ENCODE data around the gene INAVA.

The INAVA gene, protein sequence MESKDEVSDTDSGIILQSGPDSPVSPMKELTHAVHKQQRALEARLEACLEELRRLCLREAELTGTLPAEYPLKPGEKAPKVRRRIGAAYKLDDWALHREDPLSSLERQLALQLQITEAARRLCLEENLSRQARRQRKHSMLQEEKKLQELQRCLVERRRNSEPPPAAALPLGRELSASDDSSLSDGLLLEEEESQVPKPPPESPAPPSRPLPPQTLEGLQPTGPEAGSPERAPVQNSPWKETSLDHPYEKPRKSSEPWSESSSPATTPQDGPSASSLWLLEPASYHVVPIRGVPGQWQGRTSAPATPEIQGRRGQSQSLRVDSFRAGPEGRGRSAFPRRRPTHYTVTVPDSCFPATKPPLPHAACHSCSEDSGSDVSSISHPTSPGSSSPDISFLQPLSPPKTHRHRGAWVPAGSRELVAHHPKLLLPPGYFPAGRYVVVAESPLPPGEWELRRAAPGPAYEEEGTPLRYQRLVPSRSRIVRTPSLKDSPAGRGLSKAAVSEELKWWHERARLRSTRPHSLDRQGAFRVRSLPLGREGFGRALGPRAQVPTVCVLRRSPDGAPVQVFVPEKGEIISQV

DNA sequence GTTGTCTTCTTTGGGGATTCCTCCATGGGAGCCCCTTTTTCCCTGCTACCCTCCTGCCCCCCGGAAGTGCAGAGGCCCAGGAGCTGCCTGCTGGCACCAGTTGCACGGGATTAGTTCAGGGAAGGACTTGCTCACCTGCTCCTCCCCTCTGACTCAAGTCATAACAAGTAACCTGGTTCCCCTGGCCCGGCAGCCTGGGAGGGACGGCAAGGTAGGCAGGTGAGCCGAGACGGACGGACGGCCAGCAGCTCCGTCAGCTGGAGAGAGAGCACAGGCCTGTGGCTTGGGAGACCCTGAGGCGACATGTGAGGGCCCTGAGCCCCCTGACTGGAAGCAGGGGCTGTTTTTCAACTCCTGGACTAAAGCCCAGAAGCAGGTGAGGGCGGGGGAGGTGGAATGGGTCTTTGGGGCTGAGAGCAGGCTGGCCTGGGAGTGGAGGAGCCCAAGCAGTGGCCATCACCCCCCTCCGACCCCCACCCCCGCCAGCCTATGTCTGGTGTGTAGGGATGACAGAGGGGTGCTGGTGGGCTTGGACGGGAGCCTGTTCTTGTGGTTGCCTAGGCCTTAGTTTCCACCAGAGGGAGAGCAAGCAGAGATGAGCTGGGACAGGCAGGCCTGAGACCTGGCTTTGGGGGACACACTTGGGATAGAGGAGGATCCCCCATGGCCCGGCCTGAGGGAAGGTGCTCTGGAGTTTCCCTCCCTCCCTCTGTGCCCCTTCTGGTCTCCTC lies at the start of gene INAVA:
INAVA (plus strand) TSS at position 189 of the 731 bp plus-strand sequence. CDS start 3,501 bp downstream, outside the sequence.
- no peak for DNase-seq (ENCODE audit: low spot score)

DNA sequence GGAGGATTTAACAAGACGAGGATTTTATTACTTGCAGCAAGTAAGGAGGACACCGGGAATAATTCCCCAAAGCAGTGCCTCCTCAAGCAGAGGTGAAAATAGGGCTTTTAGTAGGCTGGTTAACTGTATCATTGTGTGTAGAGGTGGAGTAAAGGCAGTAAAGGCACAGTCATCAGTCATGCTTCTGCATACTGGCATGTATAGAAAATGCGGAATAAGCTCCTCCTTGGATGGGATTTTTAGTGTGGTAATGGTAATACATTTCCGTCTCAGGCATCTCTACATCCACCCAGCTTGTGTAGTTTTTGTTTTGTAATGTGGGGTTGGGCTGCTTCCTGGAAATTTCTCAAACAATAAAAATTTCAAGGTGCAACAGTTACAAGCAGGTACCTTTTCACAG lies 49.3 kb upstream of the INAVA start:
- no peak for DNase-seq (ENCODE audit: low spot score)

DNA sequence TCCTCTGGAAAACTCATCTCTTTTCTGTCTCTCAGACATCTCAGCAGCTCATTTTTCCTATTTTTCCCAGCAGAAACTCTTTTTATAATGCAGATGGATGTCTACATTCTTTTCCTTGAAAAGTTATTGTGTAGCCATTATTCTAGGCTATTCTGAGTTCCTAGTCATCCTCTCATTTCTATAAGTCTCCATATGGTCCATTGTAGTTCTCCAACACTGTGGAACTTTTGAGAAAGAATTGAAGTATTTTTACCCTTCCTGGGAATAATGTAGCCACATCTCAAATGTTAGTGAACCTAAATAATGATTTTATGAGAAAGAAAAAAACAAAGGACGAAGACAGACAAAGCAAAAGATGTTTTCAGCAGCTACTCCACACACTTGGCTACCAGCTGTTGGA lies 48.3 kb upstream of the INAVA start:
- DNase-seq (ENCODE audit: low spot score): no peak

DNA sequence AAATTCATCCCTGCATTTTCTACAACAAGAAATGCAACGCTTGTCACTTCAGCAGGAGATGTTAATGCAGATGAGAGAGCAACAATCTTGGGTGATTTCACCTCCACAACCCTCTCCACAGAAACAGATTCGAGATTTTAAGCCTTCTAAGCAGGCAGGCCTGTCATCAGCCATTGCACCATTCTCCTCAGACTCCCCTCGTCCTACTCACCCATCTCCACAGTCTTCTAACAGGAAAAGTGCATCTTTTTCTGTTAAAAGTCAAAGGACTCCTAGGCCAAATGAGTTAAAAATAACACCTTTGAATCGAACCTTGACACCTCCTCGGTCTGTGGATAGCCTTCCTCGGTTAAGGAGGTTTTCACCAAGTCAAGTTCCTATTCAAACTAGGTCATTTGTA lies 45.3 kb upstream of the INAVA start:
- no peak for DNase-seq (ENCODE audit: low spot score)

DNA sequence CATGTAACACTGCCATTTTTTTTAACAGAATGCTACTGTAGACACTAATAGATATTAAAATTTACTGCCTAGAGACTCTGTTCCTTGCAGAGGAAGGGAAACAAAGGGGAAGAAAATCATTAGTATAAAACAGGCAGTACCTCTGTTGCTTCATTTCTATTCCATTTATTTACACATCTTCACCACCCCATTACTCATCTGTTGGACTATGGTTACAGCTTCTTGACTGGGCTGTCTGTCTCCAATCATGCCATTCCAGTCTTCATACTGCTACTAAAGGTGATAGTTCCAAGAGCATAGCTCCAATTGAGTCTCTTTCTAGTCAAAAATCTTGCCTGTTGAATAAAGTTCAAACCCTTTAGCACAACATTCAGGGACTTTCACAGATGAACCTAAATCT lies 44.1 kb upstream of the INAVA start:
- no peak for DNase-seq (ENCODE audit: low spot score)

DNA sequence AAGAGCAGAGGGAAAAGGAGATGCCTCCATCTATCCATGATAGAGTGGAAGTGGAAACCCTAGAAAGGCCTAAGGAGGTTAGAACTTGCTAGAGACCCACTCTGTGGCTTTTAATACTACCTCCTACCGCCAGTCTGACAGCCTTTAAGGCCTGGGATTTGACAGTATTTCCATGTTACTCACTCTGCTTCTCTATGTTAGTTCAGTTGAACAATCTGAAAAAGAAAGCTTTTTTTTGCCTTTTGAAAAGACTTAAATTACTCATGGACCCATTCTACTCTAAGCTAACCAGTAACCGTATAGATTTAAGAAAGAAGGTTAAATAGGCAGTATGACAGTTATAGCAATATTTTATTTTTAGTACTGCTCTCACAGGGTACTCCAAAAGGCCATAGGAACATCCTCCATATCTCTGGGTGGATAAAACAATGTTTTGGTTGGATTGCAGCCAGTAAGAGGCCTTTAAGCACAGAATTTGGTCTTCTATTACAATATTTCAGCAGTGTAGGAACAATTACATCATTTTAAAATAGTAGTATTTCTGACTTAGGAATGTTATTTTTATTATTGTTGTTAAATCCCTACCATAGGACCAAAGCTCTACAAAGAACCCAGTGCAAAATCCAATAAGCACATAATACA lies 37.9 kb upstream of the INAVA start:
- DNase-seq (ENCODE audit: low spot score): no peak

DNA sequence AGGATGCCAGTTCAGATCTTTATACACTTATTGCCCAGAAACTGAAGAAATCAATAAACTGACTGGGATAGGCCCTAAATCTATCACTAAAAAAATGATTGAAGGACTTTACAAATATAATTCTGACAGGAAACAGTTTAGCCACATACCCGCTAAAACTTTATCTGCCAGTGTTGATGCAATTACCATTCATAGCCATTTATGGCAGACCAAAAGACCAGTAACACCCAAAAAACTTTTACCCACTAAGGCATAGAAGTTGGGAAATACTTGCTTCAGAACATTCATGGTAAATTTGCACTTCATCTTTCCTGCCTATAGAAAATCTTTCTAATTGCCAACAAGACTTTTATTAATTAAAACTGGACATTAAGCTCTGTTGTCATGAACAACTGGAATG lies 36.9 kb upstream of the INAVA start:
- no peak for DNase-seq (ENCODE audit: low spot score)

DNA sequence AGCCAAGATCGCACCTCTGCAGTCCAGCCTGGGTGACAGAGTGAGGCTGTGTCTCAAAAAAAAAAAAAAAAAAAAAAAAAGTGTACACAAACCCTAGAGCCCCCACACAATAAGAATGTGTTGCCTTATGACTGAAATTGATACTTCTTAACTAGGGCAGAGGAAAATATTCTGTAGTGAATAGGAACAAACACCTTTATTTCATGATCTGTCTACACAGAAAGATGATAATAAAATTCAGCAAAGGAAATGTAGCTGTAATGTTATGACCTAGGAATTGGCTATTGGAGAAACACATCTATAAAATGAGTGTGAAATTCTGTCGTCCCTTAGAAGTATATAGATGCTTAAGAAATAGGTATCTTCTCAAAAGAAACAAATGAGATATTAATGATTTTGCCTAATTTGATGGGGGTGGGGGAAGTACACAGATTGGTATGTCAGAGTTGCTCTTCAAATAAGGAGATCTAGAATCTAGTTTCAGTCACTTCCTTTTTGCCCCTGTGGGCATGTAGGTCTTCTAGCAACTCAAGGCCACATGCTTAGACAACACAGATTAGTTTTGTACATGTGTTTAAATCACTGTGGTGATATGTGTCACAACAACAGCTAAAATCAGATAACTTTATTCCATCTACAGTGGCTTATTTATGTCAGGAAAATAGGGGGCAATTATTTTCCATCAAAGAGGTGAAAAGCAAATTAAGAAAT lies 32.6 kb upstream of the INAVA start:
- no peak for DNase-seq (ENCODE audit: low spot score)

DNA sequence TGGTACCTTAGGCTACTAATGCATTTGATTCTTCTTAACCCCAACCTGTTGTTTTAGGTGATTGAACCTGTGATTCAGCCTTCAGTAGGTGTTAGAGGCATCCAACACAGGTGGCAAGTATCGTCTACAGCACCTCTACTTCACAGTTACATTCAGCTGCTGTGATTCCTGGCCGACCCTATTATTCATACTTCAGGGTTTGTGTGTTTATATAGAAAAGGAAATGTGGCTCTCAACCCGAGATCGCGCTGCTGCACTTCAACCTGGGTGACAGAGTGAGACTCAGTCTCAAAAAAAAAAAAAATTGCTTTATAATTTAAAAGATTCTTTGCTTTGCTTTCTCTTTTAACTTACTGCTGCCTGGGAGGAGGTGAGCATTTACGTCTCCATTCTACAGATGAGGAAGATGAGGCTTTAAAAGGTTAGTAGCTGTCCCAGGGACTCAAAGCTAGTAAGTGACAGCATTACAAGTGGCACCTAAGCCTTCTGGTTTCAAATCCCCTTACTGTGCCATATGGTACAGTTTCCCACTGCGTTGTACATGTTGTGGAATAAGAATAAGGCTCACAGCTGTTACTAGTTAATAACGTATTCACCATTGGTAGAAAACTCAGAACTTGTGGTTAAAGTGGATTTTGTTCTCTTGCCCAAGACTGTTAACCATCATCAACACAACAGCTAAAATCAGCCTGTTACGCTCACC lies 31.8 kb upstream of the INAVA start:
- DNase-seq (ENCODE audit: low spot score): no peak

DNA sequence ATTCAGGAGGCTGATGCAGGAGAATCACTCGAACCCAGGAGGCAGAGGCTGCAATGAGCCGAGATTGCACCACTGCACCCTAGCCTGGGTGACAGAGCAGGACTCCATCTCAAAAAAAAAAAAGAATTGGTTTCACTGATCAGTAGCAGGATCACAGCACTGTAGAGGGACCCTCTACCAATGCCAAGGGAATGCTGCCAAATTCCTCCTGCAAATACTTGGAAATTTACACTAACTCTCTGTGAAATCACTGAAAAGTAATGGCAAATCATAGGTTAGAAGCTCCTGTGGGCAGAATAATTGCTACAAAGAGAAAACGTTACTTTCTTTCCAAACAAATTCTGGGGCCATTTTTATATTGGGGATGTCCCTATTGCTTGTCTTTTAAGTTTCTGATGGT lies 28.6 kb upstream of the INAVA start:
- DNase-seq (ENCODE audit: low spot score): no peak

DNA sequence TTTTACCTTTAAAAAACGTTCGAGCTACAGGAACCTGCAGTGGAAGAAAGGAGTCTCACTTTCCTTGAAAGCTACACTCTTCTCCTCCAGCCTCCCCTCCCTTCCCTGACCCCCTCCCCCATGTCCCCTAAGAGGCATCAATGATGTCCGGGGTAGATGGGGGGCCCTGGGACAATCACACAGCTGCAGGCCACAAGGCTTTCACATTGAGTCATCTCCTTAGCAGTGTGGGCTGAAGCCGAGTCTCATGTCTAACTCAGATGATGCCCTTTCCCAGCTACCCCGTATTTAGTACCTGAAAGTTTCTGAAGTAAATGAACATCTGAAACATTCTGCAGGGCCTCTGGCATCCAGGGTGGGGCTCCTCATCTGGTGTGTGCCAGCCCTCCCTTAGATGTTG lies 28.2 kb upstream of the INAVA start:
- DNase-seq (ENCODE audit: low spot score): no peak

DNA sequence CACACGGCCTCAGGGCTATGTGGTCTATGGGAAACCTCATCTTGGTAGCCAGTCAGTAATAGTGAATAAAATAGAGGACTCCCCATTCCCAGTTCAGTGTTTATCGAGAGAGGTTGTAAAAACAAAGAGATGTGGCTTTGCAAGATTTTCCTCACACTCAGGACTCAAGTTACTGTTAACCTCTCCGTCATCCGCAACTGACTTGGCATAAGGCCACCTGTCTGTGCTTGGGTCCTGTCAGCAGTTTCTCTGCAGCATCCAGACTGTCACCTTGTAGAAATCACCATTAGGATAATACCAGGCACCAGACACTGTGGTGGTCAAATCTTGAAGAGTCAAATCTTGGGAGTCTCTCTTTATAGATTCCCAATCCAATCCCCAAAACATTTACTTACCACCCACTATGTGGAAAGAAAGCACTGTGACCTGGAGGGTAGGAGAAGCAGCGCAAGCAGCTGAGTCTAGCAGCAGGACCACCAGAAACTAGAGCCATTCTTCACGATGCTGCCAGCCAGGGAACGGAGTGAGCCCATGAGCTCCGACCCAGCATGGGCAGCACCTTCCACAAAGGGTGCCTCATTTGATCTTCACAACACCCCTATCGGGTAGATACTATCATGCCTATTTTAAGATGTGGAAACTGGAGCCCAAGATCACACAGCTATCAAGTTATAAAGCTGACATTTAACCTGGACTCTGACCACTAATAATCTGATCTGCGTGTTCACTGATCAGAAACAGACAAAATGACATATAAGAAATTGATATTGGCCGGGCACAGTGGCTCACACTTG lies 27.5 kb upstream of the INAVA start:
- no peak for DNase-seq (ENCODE audit: low spot score)

DNA sequence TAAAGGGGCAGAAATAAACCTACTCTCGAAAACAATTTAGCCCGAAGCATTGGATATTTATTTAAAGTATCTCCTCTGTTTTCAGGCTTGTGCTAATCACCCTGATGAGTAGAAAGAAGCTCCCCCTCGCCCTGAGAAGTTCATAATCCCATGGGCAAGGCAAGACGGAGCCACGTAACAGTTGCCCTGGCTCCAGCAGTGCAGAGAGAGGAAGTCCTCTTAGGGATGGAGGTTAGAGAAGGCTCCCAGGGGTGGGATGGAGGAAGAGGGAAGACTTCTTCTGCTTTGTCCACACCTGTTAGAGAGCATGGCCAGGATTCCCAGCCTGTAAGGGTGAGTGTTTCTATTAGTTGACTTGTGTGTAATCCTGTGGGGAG lies 25.3 kb upstream of the INAVA start:
- DNase-seq (ENCODE audit: low spot score): no peak

DNA sequence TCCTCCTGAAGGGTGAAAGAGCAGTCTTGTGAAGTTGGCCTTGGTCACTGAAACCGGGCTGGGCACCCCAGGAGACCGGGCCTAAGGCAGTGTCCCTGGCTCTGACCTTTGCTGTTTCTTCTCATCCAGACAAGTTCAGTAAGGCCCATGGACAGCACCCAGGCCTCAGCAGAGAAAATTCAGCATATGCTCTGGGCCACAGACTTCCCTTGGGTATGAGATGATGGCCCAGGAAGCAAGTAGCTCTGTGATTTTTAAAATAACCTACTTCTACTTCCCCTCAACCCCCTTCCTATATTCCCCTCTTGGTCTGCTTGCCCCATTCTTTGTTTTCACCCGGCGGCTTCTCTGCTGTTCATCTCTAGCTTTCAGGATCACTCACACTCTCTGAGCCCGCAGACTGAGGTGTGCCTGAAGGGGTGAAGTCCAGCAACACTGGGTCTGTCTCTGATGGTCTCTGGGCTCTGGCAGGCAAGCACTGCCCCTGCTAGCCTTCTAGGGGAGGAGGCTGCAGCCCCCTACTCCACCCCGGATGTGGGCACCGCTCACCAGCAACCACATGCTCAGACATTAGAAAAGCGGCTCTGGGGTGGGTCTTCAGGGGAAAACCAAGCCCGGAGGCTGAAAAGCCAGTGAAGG lies 24.8 kb upstream of the INAVA start:
- DNase-seq (ENCODE audit: low spot score): no peak

DNA sequence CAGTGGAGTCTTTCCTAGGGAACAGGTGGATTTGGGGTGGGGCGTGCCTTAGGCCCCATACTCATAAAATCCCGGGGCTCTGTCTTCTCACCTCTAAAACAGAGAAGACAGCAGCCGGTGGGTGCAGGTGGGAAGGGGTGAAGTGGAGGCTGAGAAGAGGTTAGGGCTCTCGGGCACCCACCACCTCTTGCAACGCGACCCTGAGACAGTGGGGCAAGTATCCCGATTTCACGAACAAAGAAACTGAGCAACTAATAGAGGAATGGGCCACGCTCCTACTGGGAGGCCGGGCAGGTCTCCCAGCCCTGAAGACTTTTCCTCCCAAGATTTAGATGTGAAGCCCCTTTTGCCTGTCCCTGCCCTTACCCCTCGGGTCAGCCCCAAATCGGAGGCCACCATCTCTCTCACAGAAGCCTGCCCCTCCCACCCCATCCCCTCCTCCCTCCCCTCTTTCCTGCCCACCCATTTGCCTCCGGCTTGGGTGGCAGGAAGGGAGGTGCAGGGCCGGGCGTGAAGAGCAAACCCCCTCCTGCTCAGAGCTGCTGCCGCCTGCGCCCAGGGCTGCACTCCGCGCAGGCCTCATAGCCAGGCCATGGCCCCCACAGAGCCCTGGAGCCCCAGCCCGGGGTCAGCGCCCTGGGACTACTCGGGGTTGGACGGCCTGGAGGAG lies 22.1 kb upstream of the INAVA start, which contains the start of gene GPR25:
GPR25 (plus strand) TSS at position 536 of the 670 bp plus-strand sequence; CDS start at position 593, 57 bp downstream.
- DNase-seq (ENCODE audit: low spot score): no peak

DNA sequence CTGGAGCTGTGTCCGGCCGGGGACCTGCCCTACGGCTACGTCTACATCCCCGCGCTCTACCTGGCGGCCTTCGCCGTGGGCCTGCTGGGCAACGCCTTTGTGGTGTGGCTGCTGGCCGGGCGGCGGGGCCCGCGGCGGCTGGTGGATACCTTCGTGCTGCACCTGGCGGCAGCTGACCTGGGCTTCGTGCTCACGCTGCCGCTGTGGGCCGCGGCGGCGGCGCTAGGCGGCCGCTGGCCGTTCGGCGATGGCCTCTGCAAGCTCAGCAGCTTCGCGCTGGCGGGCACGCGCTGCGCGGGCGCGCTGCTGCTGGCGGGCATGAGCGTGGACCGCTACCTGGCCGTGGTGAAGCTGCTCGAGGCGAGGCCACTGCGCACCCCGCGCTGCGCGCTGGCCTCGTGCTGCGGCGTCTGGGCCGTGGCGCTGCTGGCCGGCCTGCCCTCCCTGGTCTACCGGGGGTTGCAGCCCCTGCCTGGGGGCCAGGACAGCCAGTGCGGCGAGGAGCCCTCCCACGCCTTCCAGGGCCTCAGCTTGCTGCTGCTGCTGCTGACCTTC lies 21.5 kb upstream of the INAVA start:
- DNase-seq (ENCODE audit: low spot score): no peak

DNA sequence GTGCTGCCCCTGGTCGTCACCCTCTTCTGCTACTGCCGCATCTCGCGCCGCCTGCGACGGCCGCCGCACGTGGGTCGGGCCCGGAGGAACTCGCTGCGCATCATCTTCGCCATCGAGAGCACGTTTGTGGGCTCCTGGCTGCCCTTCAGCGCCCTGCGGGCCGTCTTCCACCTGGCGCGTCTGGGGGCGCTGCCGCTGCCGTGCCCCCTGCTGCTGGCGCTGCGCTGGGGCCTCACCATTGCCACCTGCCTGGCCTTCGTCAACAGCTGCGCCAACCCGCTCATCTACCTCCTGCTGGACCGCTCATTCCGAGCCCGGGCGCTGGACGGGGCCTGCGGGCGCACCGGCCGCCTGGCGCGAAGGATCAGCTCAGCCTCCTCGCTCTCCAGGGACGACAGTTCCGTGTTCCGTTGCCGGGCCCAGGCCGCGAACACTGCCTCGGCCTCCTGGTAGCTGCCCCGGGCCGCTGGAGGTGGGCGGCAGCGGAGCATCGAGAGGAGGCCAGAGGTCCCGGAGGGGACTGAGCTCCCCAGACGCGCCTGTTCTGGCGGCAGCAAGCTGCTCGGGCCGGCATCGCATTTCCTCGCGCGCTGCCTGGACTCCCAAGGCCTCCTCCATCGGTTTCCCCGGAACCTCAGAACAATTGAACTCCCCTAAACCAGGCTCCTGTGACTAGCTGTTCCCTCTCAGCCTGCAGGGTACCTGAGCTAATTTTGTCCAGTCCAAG lies 20.9 kb upstream of the INAVA start:
- DNase-seq (ENCODE audit: low spot score): no peak

DNA sequence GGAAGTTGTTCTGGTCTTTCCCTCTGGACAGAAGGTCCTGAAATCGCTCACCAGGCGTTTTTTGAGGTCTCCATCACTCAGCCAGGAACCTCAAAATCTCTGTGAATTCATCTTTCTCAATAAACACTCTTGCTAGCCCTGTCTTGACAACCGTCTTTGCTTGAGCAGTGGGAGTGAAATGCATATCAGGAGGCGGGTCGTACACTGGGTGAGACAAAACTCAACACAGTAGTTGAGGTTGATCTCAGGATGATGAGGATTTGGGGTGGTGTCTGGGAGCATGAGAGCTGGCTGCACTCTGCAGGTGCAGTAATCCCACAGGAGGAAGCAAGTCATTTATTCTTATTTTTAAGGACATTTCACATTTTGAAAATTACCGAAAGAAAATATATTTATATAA lies 20.0 kb upstream of the INAVA start:
- DNase-seq (ENCODE audit: low spot score): no peak
